ENCODE results near the gene DBR1. TPM values are rescaled to one million over a fixed set of nuclear protein-coding genes. Genes with fewer than 3 reads are reported as not detected.

Gene DBR1
- total RNA-seq, 1 experiment from 2014 or later = 33.1 TPM

- Histone ChIP-seq H3K36me3 (ENCODE audit: insufficient read depth, low read length, poor library complexity, severe bottlenecking) (peaks cover 71% of the 10 kb centered on the region), H3K27ac (ENCODE audit: low read depth, low read length, poor library complexity, severe bottlenecking) (no peak overlapping the region), H3K4me3 (ENCODE audit: low read depth, low read length, poor library complexity, severe bottlenecking) (no peak overlapping the region), H3K27me3 (replicated peaks; ENCODE audit: insufficient read depth, low read depth, low read length, poor library complexity) (no peaks in the 10 kb centered on the region), H3K4me1 (ENCODE audit: insufficient read depth, low read length, poor library complexity, severe bottlenecking) (peaks cover 8% of the 10 kb centered on the region), H3K9me3 (ENCODE audit: low read depth, low read length, poor library complexity, severe bottlenecking) (no peaks in the 10 kb centered on the region)
- BruUV-seq (replicated peaks) = no TSS peak
- TF ChIP-seq CTCF (conservative IDR thresholded peaks at IDR 0.05; ENCODE audit: low read depth, low read length) = no peak
- TF ChIP-seq EZH2 (IDR thresholded peaks at IDR 0.05; ENCODE audit: borderline replicate concordance, low read depth, low read length, poor library complexity, severe bottlenecking) = no peak
- ChIA-PET POLR2A (ENCODE audit: low non-redundant PET) (no interaction called here), CTCF (interaction anchor here (0.6 kb wide), 1 partner anchor 46 kb away, joined by 3 read pairs; no protein-coding TSS in a partner anchor)
- intact Hi-C loops (cut with micrococcal nuclease; ENCODE audit: unreplicated experiment) = no loop called here
- no peak for DNase-seq (ENCODE audit: low spot score)
Observed at GRCh38 chr3:138165061-138165460, 9.7 kb downstream of the DBR1 start.

GRCh38 chr3:138157743-138158142 lies 17.0 kb downstream of the DBR1 start:
- intact Hi-C loops (cut with micrococcal nuclease; ENCODE audit: unreplicated experiment) = no loop called here
- DNase-seq (ENCODE audit: low spot score) = no peak
- CTCF ChIA-PET = no interaction called here
- no peaks in the 10 kb centered on the region for H3K27me3 ChIP-seq (replicated peaks; ENCODE audit: insufficient read depth, low read depth, low read length, poor library complexity)
- no peak for TF ChIP-seq EZH2 (IDR thresholded peaks at IDR 0.05; ENCODE audit: borderline replicate concordance, low read depth, low read length, poor library complexity, severe bottlenecking)
- no peak for TF ChIP-seq CTCF (conservative IDR thresholded peaks at IDR 0.05; ENCODE audit: low read depth, low read length)
- H3K4me1 ChIP-seq (ENCODE audit: insufficient read depth, low read length, poor library complexity, severe bottlenecking) = no peaks in the 10 kb centered on the region
- no peak overlapping the region for H3K4me3 ChIP-seq (ENCODE audit: low read depth, low read length, poor library complexity, severe bottlenecking)
- H3K9me3 ChIP-seq (ENCODE audit: low read depth, low read length, poor library complexity, severe bottlenecking) = no peaks in the 10 kb centered on the region
- BruUV-seq (replicated peaks) = no TSS peak
- H3K27ac ChIP-seq (ENCODE audit: low read depth, low read length, poor library complexity, severe bottlenecking) = no peak overlapping the region
- H3K36me3 ChIP-seq (ENCODE audit: insufficient read depth, low read length, poor library complexity, severe bottlenecking) = peaks cover 23% of the 10 kb centered on the region
- POLR2A ChIA-PET (ENCODE audit: low non-redundant PET) = interaction anchor here (0.6 to 0.7 kb wide), 2 partner anchors 10 to 29 kb away, joined by 3 to 23 read pairs; no protein-coding TSS in a partner anchor

GRCh38 chr3:138154534-138154933 lies 20.2 kb downstream of the DBR1 start:
- H3K27me3 ChIP-seq (replicated peaks; ENCODE audit: insufficient read depth, low read depth, low read length, poor library complexity) = no peaks in the 10 kb centered on the region
- intact Hi-C loops (cut with micrococcal nuclease; ENCODE audit: unreplicated experiment) = no loop called here
- ChIA-PET POLR2A (ENCODE audit: low non-redundant PET) (no interaction called here), CTCF (no interaction called here)
- no peak overlapping the region for H3K4me3 ChIP-seq (ENCODE audit: low read depth, low read length, poor library complexity, severe bottlenecking)
- H3K4me1 ChIP-seq (ENCODE audit: insufficient read depth, low read length, poor library complexity, severe bottlenecking) = no peaks in the 10 kb centered on the region
- BruUV-seq (replicated peaks) = no TSS peak
- H3K9me3 ChIP-seq (ENCODE audit: low read depth, low read length, poor library complexity, severe bottlenecking) = no peaks in the 10 kb centered on the region
- DNase-seq (ENCODE audit: low spot score) = no peak
- H3K36me3 ChIP-seq (ENCODE audit: insufficient read depth, low read length, poor library complexity, severe bottlenecking) = no peaks in the 10 kb centered on the region
- no peak overlapping the region for H3K27ac ChIP-seq (ENCODE audit: low read depth, low read length, poor library complexity, severe bottlenecking)
- TF ChIP-seq EZH2 (IDR thresholded peaks at IDR 0.05; ENCODE audit: borderline replicate concordance, low read depth, low read length, poor library complexity, severe bottlenecking) (no peak), CTCF (conservative IDR thresholded peaks at IDR 0.05; ENCODE audit: low read depth, low read length) (no peak)
